B cell (primary cell): ENCODE measurements around the gene IGF1R. TPM values are rescaled to one million over a fixed set of nuclear protein-coding genes. Genes with fewer than 3 reads are reported as not detected.

Experiments used
- ATAC-seq: fragments of 200-7000 bp; cut with Tn5 transposase; one replicate; pipeline ENCODE4 v1.10.0; 2021; ENCODE audit warnings: low read depth, mild to moderate bottlenecking, moderate number of reproducible peaks, moderate library complexity
- CTCF ChIA-PET: fragments of 350-600 bp; sonication (Branson Sonifier 250); formaldehyde crosslinking; loops from one replicate; lab custom pipeline; 2021; ENCODE audit warnings: antibody characterized with exemption, inconsistent platforms; lab: Charles Lee
- POLR2A ChIA-PET: fragments of 350-600 bp; sonication (Branson Sonifier 250); formaldehyde crosslinking; loops from one replicate; lab custom pipeline; 2021; ENCODE audit warnings: antibody characterized with exemption; lab: Charles Lee
- DNase-seq: peaks from one replicate; pipeline ENCODE4 v3.0.0; 2013
- H2AFZ ChIP-seq: 2 replicates; pipeline ENCODE4 v1.6.1; 2012; ENCODE audit warnings: mild to moderate bottlenecking, low read depth, low read length; ENCODE audit not compliant: insufficient read depth, poor library complexity, severe bottlenecking
- H3K27ac ChIP-seq, 2 donors: 1 replicate in 1 of 2; 2 replicates in 1 of 2; pipeline ENCODE4 v1.5.1; 2012 to 2013; ENCODE audit warnings: low read length in 2 of 2, mild to moderate bottlenecking in 2 of 2, moderate library complexity in 1 of 2
- H3K27me3 ChIP-seq, 4 experiments: fragments of 200-600 bp in 1 of 4; sonication (generic) in 1 of 4; replicated peaks in 1 of 4; 1 replicate in 2 of 4; 2 replicates in 2 of 4; pipeline versions ENCODE4 v1.6.1 to v1.7.0; 2013 to 2016; ENCODE audit warnings: low read length in 3 of 4, mild to moderate bottlenecking in 2 of 4, mixed read lengths in 1 of 4, moderate library complexity in 1 of 4; ENCODE audit not compliant: insufficient read depth in 4 of 4, control insufficient read depth in 3 of 4; ENCODE audit errors: control extremely low read depth in 1 of 4
- H3K36me3 ChIP-seq, 2 experiments: replicated peaks in 1 of 2; 1 replicate in 1 of 2; 2 replicates in 1 of 2; pipeline versions ENCODE4 v1.6.1 to v1.7.1; 2013; ENCODE audit warnings: low read length in 1 of 2; ENCODE audit not compliant: insufficient read depth in 2 of 2, control insufficient read depth in 1 of 2; ENCODE audit errors: control extremely low read depth in 1 of 2, extremely low read depth in 1 of 2
- H3K4me1 ChIP-seq, 2 donors: fragments of 200-600 bp in 1 of 2; sonication (generic) in 1 of 2; 1 replicate in 1 of 2; 2 replicates in 1 of 2; pipeline versions ENCODE4 v1.5.1 to v1.6.1; 2013 to 2017; ENCODE audit warnings: low read length in 2 of 2; ENCODE audit not compliant: control insufficient read depth in 2 of 2, insufficient read depth in 2 of 2
- H3K4me2 ChIP-seq: replicated peaks from 2 replicates; pipeline ENCODE3; 2012; ENCODE audit warnings: mild to moderate bottlenecking, low read depth, low read length; ENCODE audit not compliant: poor library complexity, severe bottlenecking
- H3K4me3 ChIP-seq, 5 experiments: fragments of 200-600 bp in 1 of 5; sonication (generic) in 1 of 5; 1 replicate in 3 of 5; 2 replicates in 2 of 5; pipeline versions ENCODE4 v1.5.1 to v1.7.0; 2011 to 2016; ENCODE audit warnings: low read length in 4 of 5, mild to moderate bottlenecking in 4 of 5, low read depth in 2 of 5, control low read depth in 1 of 5, moderate library complexity in 1 of 5; ENCODE audit not compliant: insufficient read depth in 1 of 5; ENCODE audit errors: control extremely low read depth in 1 of 5, extremely low read depth in 1 of 5
- H3K79me2 ChIP-seq: fragments of 200-600 bp; sonication (generic); one replicate; pipeline ENCODE4 v1.6.0; 2016; ENCODE audit warnings: low read length; ENCODE audit not compliant: control insufficient read depth, insufficient read depth
- H3K9ac ChIP-seq: fragments of 200-600 bp; sonication (generic); 2 replicates; pipeline ENCODE4 v1.6.1; 2017; ENCODE audit warnings: mild to moderate bottlenecking, low read length, moderate library complexity
- H3K9me3 ChIP-seq, 3 donors: one replicate each; pipeline versions ENCODE4 v1.6.1 to v1.7.1; 2013; ENCODE audit warnings: low read length in 2 of 3; ENCODE audit not compliant: control insufficient read depth in 2 of 3, insufficient read depth in 1 of 3; ENCODE audit errors: control extremely low read depth in 1 of 3
- H4K20me1 ChIP-seq: 2 replicates; pipeline ENCODE4 v1.6.0; 2012; ENCODE audit warnings: mild to moderate bottlenecking, low read length; ENCODE audit not compliant: insufficient read depth, control insufficient read depth, poor library complexity, severe bottlenecking
- H3K27ac Mint-ChIP-seq: one replicate; pipeline ENCODE4 v1.8.0; 2021; ENCODE audit warnings: mixed read lengths
- H3K27me3 Mint-ChIP-seq: one replicate; pipeline ENCODE4 v1.8.0; 2021; ENCODE audit warnings: mixed read lengths
- H3K4me1 Mint-ChIP-seq: one replicate; pipeline ENCODE4 v1.8.0; 2021; ENCODE audit warnings: mixed read lengths
- H3K4me3 Mint-ChIP-seq: one replicate; pipeline ENCODE4 v1.8.0; 2021; ENCODE audit warnings: mixed read lengths
- H3K9me3 Mint-ChIP-seq: one replicate; pipeline ENCODE4 v1.8.0; 2022; ENCODE audit warnings: mixed read lengths; ENCODE audit not compliant: insufficient read depth
- CTCF ChIP-seq: fragments of 200-600 bp; IDR thresholded peaks from one replicate; pipeline ENCODE4 v1.8.0; 2022; ENCODE audit warnings: antibody characterized with exemption, mild to moderate bottlenecking
- EZH2 ChIP-seq: IDR thresholded peaks from 2 replicates; pipeline ENCODE4 v1.6.1; 2012; ENCODE audit warnings: borderline replicate concordance, low read depth, mild to moderate bottlenecking, moderate library complexity, low read length; ENCODE audit not compliant: insufficient read depth, poor library complexity, severe bottlenecking
- WGBS: methylation state at CpG from one replicate; pipeline ENCODE4 v1.1.5; 2013; ENCODE audit warnings: missing lambda C conversion rate; ENCODE audit not compliant: insufficient coverage; 5-methylcytosine and 5-hydroxymethylcytosine counted together
- intact Hi-C: fragments of 100-400 bp; cut with micrococcal nuclease; formaldehyde crosslinking; loops from one replicate; pipeline ENCODE4 v1.10.0; 2022
- polyA plus RNA-seq: library from polyadenylated mRNA; depleted of rRNA; stranded (reverse); fragments of >200 nt; gene quantifications from 2 replicates; pipeline ENCODE4 v1.2.3, GENCODE V29; 2012
- total RNA-seq, 2 donors: library from RNA; stranded (reverse); fragments of 120-200 nt in 1 of 2; gene quantifications; 1 replicate in 1 of 2; 2 replicates in 1 of 2; pipeline versions ENCODE4 v1.2.3 to v1.2.4, GENCODE V29; 2013 to 2022

IGF1R gene
- total and polyA plus RNA-seq, 2 donors (not counting 1 experiment from before 2014, with no cell fraction given) = 5.4 to 23.1 TPM

GRCh38 chr15:98790270-98790669 is 141.9 kb downstream of the IGF1R start:
- Histone ChIP-seq H3K9me3 (no peaks in the 10 kb centered on the region), H3K9ac (no peak overlapping the region), H3K36me3 (no peaks in the 10 kb centered on the region), H4K20me1 (no peaks in the 10 kb centered on the region), H3K79me2 (peaks cover 3% of the 10 kb centered on the region), H3K4me1 (no peaks in the 10 kb centered on the region), H3K4me2 (no peak overlapping the region), H3K27ac (no peak overlapping the region), H3K4me3 (no peak overlapping the region), H3K27me3 (no peaks in the 10 kb centered on the region), H2AFZ (no peak overlapping the region)
- no peaks in the 10 kb centered on the region for H3K9me3 Mint-ChIP-seq
- ATAC-seq = no peak
- intact Hi-C loops = no loop called here
- no peak for TF ChIP-seq CTCF
- TF ChIP-seq EZH2 = no peak
- H3K4me1 Mint-ChIP-seq = no peaks in the 10 kb centered on the region
- CTCF ChIA-PET = interaction anchor here (1.3 kb wide), 1 partner anchor 12 kb away, joined by 6 read pairs; no protein-coding TSS in a partner anchor
- POLR2A ChIA-PET = no interaction called here
- WGBS = 62% methylated on average over 3 of the region's 5 CpGs
- no peak overlapping the region for H3K4me3 Mint-ChIP-seq
- no peak for DNase-seq
- H3K27me3 Mint-ChIP-seq = no peaks in the 10 kb centered on the region
- H3K27ac Mint-ChIP-seq = no peak overlapping the region

- Mint-ChIP-seq H3K27me3 (no peaks in the 10 kb centered on the region), H3K9me3 (no peaks in the 10 kb centered on the region), H3K4me3 (no peak overlapping the region), H3K4me1 (no peaks in the 10 kb centered on the region), H3K27ac (no peak overlapping the region)
- ATAC-seq (no peak), DNase-seq (no peak)
- intact Hi-C loops = no loop called here
- Histone ChIP-seq H3K4me1 (no peaks in the 10 kb centered on the region), H3K27me3 (no peaks in the 10 kb centered on the region), H3K4me3 (no peak overlapping the region), H3K9ac (no peak overlapping the region), H3K79me2 (peaks cover 3% of the 10 kb centered on the region), H4K20me1 (no peaks in the 10 kb centered on the region), H3K27ac (no peak overlapping the region), H3K4me2 (no peak overlapping the region), H3K36me3 (no peaks in the 10 kb centered on the region), H3K9me3 (no peaks in the 10 kb centered on the region), H2AFZ (no peak overlapping the region)
- ChIA-PET POLR2A (no interaction called here), CTCF (interaction anchor here (1.1 to 1.3 kb wide), 2 partner anchors 12 kb away, joined by 3 to 6 read pairs; no protein-coding TSS in a partner anchor)
- TF ChIP-seq CTCF (no peak), EZH2 (no peak)
- 100% methylated on average over 2 of the region's 2 CpGs for WGBS
Measured at GRCh38 chr15:98791046-98791701, 142.8 kb downstream of the IGF1R start.
